Gastroesophageal sphincter (tissue), 4 donors: ENCODE results near the gene MIR17HG. TPM values are rescaled to one million over a fixed set of nuclear protein-coding genes. Genes with fewer than 3 reads are reported as not detected.

Experiments
- ATAC-seq: fragments of 150-250 bp; one replicate; pipeline ENCODE4 v1.9.1; 2016; ENCODE audit warnings: mild to moderate bottlenecking, moderate library complexity
- H3K27ac ChIP-seq, 4 donors: fragments of 200-600 bp; sonication (generic) in 3 of 4; 1 replicate in 3 of 4; 2 replicates in 1 of 4; pipeline ENCODE4 v1.5.1; 2016 to 2019
- H3K27me3 ChIP-seq: fragments of 200-600 bp; sonication (generic); one replicate; pipeline ENCODE4 v1.5.1; 2019
- H3K36me3 ChIP-seq, 2 donors: fragments of 200-600 bp; sonication (generic); one replicate each; pipeline ENCODE4 v1.5.1; 2019; ENCODE audit warnings: control low read depth in 1 of 2
- H3K4me1 ChIP-seq, 3 donors: fragments of 200-600 bp; sonication (generic); 1 replicate in 2 of 3; 2 replicates in 1 of 3; pipeline ENCODE4 v1.5.1; 2016 to 2019; ENCODE audit warnings: control low read depth in 2 of 3
- H3K4me3 ChIP-seq, 2 donors: fragments of 200-600 bp; sonication (generic); one replicate each; pipeline ENCODE4 v1.5.1; 2019; ENCODE audit warnings: mild to moderate bottlenecking in 1 of 2, moderate library complexity in 1 of 2
- H3K9me3 ChIP-seq, 3 donors: fragments of 200-600 bp; sonication (generic); one replicate each; pipeline ENCODE4 v1.5.1; 2017 to 2019; ENCODE audit warnings: control low read depth in 2 of 3
- EP300 ChIP-seq: sonication (generic); formaldehyde crosslinking; IDR thresholded peaks from one replicate; pipeline ENCODE4 v1.6.1; 2017; ENCODE audit warnings: antibody characterized with exemption, mild to moderate bottlenecking
- POLR2A ChIP-seq, 2 donors: fragments of 450-650 bp; IDR thresholded peaks; one replicate each; pipeline ENCODE4 v1.6.1; 2017; ENCODE audit warnings: antibody characterized with exemption in 2 of 2, mild to moderate bottlenecking in 2 of 2, moderate library complexity in 1 of 2
- POLR2AphosphoS5 ChIP-seq: sonication (generic); formaldehyde crosslinking; IDR thresholded peaks from one replicate; pipeline ENCODE4 v1.6.1; 2017; ENCODE audit warnings: antibody characterized with exemption
- WGBS, 2 donors: methylation state at CpG; one replicate each; pipeline ENCODE4 v1.1.5; 2018; ENCODE audit warnings: low coverage in 1 of 2; 5-methylcytosine and 5-hydroxymethylcytosine counted together
- total RNA-seq, 4 donors: library from RNA; depleted of rRNA; stranded (reverse); fragments of >200 nt; gene quantifications; one replicate each; pipeline ENCODE4 v1.1.0, GENCODE V29; 2016
- TF ChIP-seq, protein P1 (sequence below), 4 experiments: fragments of 200-600 bp in 2 of 4; fragments of 450-650 bp in 2 of 4; sonication (generic) in 1 of 4; IDR thresholded peaks; one replicate each; pipeline ENCODE4 v1.5.1; 2017 to 2019; ENCODE audit warnings: antibody characterized with exemption in 4 of 4, mild to moderate bottlenecking in 2 of 4, moderate library complexity in 2 of 4

The MIR17HG gene
- total RNA-seq, 4 donors from 2014 or later, result 0.27 to 9.3 (median 2.2) TPM

DNA sequence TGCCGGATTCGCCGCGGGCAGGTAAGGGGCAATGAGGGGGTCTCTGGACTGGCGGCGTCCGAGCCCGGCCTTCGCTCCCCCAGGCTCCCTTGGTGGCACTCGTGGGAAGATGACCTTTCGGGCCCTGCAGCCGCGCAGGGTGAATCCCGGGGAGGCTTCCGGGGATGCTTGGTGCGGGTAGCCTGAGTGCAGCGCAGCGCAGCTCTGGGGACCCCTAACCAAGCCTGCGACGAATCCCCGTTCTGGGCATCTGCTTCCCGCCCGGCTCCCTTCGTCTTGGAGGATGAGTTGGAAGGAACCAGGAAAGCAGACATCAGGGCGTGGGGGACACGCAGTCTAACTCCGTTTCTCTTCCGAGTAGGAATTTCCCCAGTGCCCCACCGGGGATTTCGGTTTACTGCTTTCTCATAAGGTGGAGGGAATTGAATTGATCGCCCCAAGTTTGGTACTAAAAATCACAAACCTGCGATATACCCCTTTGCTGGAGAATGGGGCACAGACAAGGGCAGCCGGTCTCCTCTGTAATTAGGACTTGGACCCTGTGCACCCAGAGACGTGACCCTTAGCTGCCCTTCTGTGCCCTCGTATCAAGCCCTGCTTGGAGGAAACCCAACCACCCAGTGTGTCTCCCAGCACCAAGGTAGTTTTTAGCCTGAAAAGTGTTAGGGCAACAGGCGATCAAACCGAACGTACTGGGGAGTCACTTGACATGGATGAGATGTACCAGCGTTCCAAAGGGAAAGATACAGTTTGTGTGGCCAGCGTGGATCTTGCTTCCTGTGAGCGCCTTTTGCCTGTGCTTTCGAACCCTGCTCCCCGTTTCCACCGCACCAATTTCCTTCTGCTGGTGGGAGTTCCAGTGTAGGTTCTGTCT lies 51.9 kb downstream of the MIR17HG start:
- no peaks in the 10 kb centered on the region for H3K9me3 ChIP-seq
- TF ChIP-seq POLR2AphosphoS5 (no peak), EP300 (no peak), POLR2A (IDR thresholded peaks at IDR 0.05) (no peak)
- TF ChIP-seq, protein P1, sequence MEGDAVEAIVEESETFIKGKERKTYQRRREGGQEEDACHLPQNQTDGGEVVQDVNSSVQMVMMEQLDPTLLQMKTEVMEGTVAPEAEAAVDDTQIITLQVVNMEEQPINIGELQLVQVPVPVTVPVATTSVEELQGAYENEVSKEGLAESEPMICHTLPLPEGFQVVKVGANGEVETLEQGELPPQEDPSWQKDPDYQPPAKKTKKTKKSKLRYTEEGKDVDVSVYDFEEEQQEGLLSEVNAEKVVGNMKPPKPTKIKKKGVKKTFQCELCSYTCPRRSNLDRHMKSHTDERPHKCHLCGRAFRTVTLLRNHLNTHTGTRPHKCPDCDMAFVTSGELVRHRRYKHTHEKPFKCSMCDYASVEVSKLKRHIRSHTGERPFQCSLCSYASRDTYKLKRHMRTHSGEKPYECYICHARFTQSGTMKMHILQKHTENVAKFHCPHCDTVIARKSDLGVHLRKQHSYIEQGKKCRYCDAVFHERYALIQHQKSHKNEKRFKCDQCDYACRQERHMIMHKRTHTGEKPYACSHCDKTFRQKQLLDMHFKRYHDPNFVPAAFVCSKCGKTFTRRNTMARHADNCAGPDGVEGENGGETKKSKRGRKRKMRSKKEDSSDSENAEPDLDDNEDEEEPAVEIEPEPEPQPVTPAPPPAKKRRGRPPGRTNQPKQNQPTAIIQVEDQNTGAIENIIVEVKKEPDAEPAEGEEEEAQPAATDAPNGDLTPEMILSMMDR (IDR thresholded peaks at IDR 0.05), result no peak
- H3K27me3 ChIP-seq, result peaks cover 80% of the 10 kb centered on the region
- peaks cover 0 to 21% (median 11%) of the 10 kb centered on the region in 3 donors for H3K4me1 ChIP-seq
- WGBS, 2 donors, result 65 to 68% methylated on average over 9 to 16 of the region's 44 CpGs
- H3K27ac ChIP-seq, result no peak overlapping the region
- no peaks in the 10 kb centered on the region for H3K36me3 ChIP-seq
- peak overlapping the region in 1 of 2 donors; percentile 56 for H3K4me3 ChIP-seq
- no peak for ATAC-seq

DNA sequence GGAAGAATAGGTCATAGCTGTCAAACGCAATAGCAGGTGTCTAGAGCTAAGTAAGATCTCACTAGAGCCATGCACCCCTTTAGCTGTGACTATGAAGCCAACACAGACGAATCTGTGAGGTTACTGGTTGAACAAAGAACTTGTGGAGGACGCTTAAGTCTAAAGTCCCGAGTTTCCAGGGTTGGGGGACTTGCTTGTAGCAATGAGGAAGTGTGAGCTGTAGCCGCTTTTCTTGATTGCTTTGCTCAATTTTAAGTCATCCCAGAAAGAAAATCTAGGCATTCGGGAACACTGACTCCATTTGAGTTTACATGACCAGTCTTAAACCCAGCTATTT lies 52.5 kb downstream of the MIR17HG start:
- Histone ChIP-seq H3K9me3 (no peaks in the 10 kb centered on the region), H3K27ac (no peak overlapping the region), H3K4me3 (no peak overlapping the region), H3K4me1 (peaks cover 0 to 21% (median 11%) of the 10 kb centered on the region in 3 donors), H3K27me3 (peaks cover 74% of the 10 kb centered on the region), H3K36me3 (no peaks in the 10 kb centered on the region)
- TF ChIP-seq POLR2AphosphoS5 (no peak), EP300 (no peak), POLR2A (IDR thresholded peaks at IDR 0.05) (no peak)
- TF ChIP-seq, protein P1 (IDR thresholded peaks at IDR 0.05), result no peak
- 84 to 92% methylated on average over 2 to 3 of the region's 6 CpGs for WGBS, 2 donors
- ATAC-seq, result no peak

DNA sequence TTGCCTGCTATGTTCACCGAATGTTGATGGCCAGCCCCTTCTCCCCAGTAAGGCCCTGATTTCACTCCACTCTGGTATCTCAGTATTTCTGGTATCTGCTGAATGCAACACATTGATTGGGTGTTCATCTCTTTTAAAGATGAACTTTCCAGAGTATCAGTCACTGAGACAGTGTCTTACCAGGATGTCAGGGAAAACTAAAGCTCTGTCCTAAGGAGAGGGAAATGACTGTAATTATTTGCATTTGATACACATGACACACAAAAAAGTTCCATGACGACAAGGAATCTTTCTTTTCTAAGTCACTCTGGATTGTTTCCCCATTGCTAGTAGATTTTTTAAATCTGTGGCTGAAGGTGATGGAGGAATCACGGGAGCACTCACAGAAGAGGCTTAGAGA lies 53.2 kb downstream of the MIR17HG start:
- peaks cover 0 to 21% (median 11%) of the 10 kb centered on the region in 3 donors for H3K4me1 ChIP-seq
- H3K9me3 ChIP-seq, result no peaks in the 10 kb centered on the region
- H3K27me3 ChIP-seq, result peaks cover 68% of the 10 kb centered on the region
- no peak overlapping the region for H3K4me3 ChIP-seq
- H3K27ac ChIP-seq, result no peak overlapping the region
- no peaks in the 10 kb centered on the region for H3K36me3 ChIP-seq
- no peak for ATAC-seq
- no peak for TF ChIP-seq EP300
- no peak for TF ChIP-seq POLR2A (IDR thresholded peaks at IDR 0.05)
- TF ChIP-seq POLR2AphosphoS5, result no peak
- TF ChIP-seq, protein P1 (IDR thresholded peaks at IDR 0.05), result no peak
- WGBS, 2 donors, result 64 to 87% methylated on average over 2 to 3 of the region's 3 CpGs

DNA sequence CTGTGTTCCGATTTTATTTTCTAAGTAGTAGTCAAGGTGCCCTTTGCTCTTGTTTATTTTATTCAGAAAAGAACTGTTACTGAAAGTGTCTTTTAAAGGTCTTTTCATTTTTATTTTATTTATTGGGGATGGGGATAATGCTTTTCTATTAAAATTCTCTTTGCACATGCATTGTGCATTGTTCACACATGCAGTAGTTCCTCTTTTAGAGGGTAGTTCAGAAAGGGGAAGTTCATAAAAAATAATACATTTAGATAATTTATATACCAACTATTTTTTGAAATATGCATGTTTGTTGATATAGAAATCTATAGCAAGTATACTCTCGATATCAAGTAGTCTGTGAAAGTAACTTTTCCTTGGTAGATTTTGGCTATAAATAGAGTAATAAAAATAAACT lies 54.4 kb downstream of the MIR17HG start:
- Histone ChIP-seq H3K27ac (no peak overlapping the region), H3K4me3 (no peak overlapping the region), H3K36me3 (no peaks in the 10 kb centered on the region), H3K4me1 (peaks cover 0 to 21% (median 11%) of the 10 kb centered on the region in 3 donors), H3K27me3 (peaks cover 55% of the 10 kb centered on the region), H3K9me3 (no peaks in the 10 kb centered on the region)
- no peak for ATAC-seq
- TF ChIP-seq POLR2A (IDR thresholded peaks at IDR 0.05), result no peak
- no peak for TF ChIP-seq EP300
- TF ChIP-seq POLR2AphosphoS5, result no peak
- TF ChIP-seq, protein P1 (IDR thresholded peaks at IDR 0.05), result no peak
- 72 to 74% methylated on average over 2 of the region's 2 CpGs for WGBS, 2 donors

Other genes with a start within 250 kb of the MIR17HG start
- gene GPC5, start 50.9 kb downstream of the MIR17HG start, total RNA-seq, result under 1 TPM in 1 of 4 donors, not detected in 3; 0.47 TPM